ENCODE results near the gene CABLES1. TPM values are rescaled to one million over a fixed set of nuclear protein-coding genes. Genes with fewer than 3 reads are reported as not detected.
A peak's percentile ranks its signal among the peaks of the same experiment; 100 is the strongest.

Gene CABLES1
- total and polyA plus RNA-seq, 2 of the 8 experiments (the other 6 are each of a cell fraction or from before 2014, with no cell fraction given), result 9.2 to 26.4 TPM

GRCh38 chr18:23179416-23179815 is 44.1 kb downstream of the CABLES1 start:
- Histone ChIP-seq H2BK12ac (ENCODE audit: low read depth, low read length) (no peak overlapping the region), H3K14ac (ENCODE audit: insufficient read length) (no peak overlapping the region), H2BK5ac (ENCODE audit: low read depth, low read length) (no peak overlapping the region), H3K18ac (ENCODE audit: extremely low read depth, low read length) (no peak overlapping the region), H3K4me3 (ENCODE audit: extremely low read depth in 1 of 4, insufficient read depth in 2 of 4, low read depth in 3 of 4, low read length in 4 of 4) (no peak overlapping the region), H2AK5ac (ENCODE audit: low read depth, low read length) (no peak overlapping the region), H4K20me1 (replicated peaks in 1 of 2; ENCODE audit: control insufficient read depth in 1 of 2, insufficient read depth in 2 of 2, low read length in 2 of 2) (peaks cover 0 to 5% of the 10 kb centered on the region in 2 experiments), H3K4me2 (ENCODE audit: insufficient read depth in 1 of 2, low read depth in 2 of 2, low read length in 2 of 2) (no peak overlapping the region), H3K4me1 (replicated peaks in 1 of 4; ENCODE audit: control insufficient read depth in 3 of 4, insufficient read depth in 4 of 4, low read length in 3 of 4) (peaks cover 1 to 20% (median 16%) of the 10 kb centered on the region in 4 experiments), H2BK15ac (ENCODE audit: low read length) (no peak overlapping the region), H3K79me2 (ENCODE audit: control insufficient read depth in 1 of 2, insufficient read depth in 2 of 2, low read length in 2 of 2) (peaks cover 0 to 85% of the 10 kb centered on the region in 2 experiments; a peak in 2 of 4 replicates), H2BK120ac (replicated peaks; ENCODE audit: low read depth, low read length) (no peak overlapping the region), H3K27me3 (replicated peaks in 1 of 4; ENCODE audit: control insufficient read depth in 3 of 4, extremely low read depth in 1 of 4, insufficient read depth in 3 of 4, low read length in 3 of 4) (no peaks in the 10 kb centered on the region), H2BK20ac (ENCODE audit: low read length) (no peak overlapping the region), H3K79me1 (ENCODE audit: low read depth, low read length) (peaks cover 14% of the 10 kb centered on the region), H3K4ac (replicated peaks; ENCODE audit: insufficient read length, low read depth, low read length) (no peak overlapping the region), H4K5ac (ENCODE audit: insufficient read length, low read depth, low read length) (no peak overlapping the region), H4K91ac (replicated peaks; ENCODE audit: insufficient read length, low read length) (no peak overlapping the region), H3K23me2 (ENCODE audit: low read depth, low read length) (no peaks in the 10 kb centered on the region; the same call in 1 of the 2 replicates), H2AFZ (ENCODE audit: low read length) (no peak overlapping the region), H3K36me3 (ENCODE audit: control insufficient read depth in 2 of 4, insufficient read depth in 4 of 4, low read length in 3 of 4) (no peaks in the 10 kb centered on the region; a peak in 1 of 8 replicates), H3K9ac (replicated peaks in 1 of 4; ENCODE audit: extremely low read depth in 1 of 4, low read depth in 3 of 4, low read length in 3 of 4) (no peak overlapping the region), H3K23ac (ENCODE audit: insufficient read length) (no peak overlapping the region), H3K56ac (replicated peaks; ENCODE audit: insufficient read length, low read depth, low read length) (no peak overlapping the region), H4K8ac (ENCODE audit: extremely low read depth, insufficient read depth, low read length) (peak overlapping the region; percentile 66; the same call in 1 of the 2 replicates), H3K9me3 (ENCODE audit: insufficient read depth in 2 of 2, low read depth in 1 of 2, low read length in 1 of 2) (no peaks in the 10 kb centered on the region), H3K27ac (ENCODE audit: low read depth, low read length) (0 out of 2 replicates have a peak overlapping the region, but pooled peaks have one; percentile 18)
- no peak for FAIRE-seq
- WGBS, 2 experiments (ENCODE audit: extremely low coverage in 1 of 2, insufficient coverage in 1 of 2, insufficient read length in 1 of 2, insufficient replicate concordance in 2 of 2, low coverage in 1 of 2, low lambda C conversion rate in 2 of 2, missing lambda C conversion rate in 1 of 2), result 92% methylated on average over 6 of the region's 6 CpGs; no CpG with 5 or more reads in 1 of the 2 experiments
- DNase-seq (ENCODE audit: low read depth in 1 of 2, low spot score in 2 of 2), result no peak
- TF ChIP-seq MAFK (IDR thresholded peaks at IDR 0.05; ENCODE audit: low read depth, low read length) (no peak), GTF2F1 (IDR thresholded peaks at IDR 0.05; ENCODE audit: borderline replicate concordance, low read depth, low read length) (no peak), SIX5 (IDR thresholded peaks at IDR 0.05; ENCODE audit: low read depth, low read length) (no peak), KDM4A (IDR thresholded peaks at IDR 0.05; ENCODE audit: low read depth, low read length, severe bottlenecking) (no peak), USF2 (IDR thresholded peaks at IDR 0.05; ENCODE audit: low read length) (no peak), TCF12 (IDR thresholded peaks at IDR 0.05; ENCODE audit: low read depth, low read length) (no peak)
- POLR2A ChIA-PET (ENCODE audit: partially characterized antibody), result interaction anchor here (0.6 to 2.8 kb wide), 3 partner anchors 14 to 44 kb away, joined by 5 to 10 read pairs (median 5); partner anchors contain the start of gene CABLES1
- CTCF ChIA-PET (ENCODE audit: partially characterized antibody), result interaction anchor here (1.3 to 1.6 kb wide), 3 partner anchors 16 to 179 kb away, joined by 3 to 6 read pairs (median 4); no protein-coding TSS in a partner anchor
